Thoracic aorta (tissue), 2 donors: ENCODE data around the gene SMIM35. TPM values are rescaled to one million over a fixed set of nuclear protein-coding genes. Genes with fewer than 3 reads are reported as not detected.

ENCODE experiments used
- ATAC-seq: fragments of 150-250 bp; one replicate; pipeline ENCODE4 v1.8.0; 2017; ENCODE audit warnings: low read depth; ENCODE audit not compliant: insufficient number of reproducible peaks, low FRiP score
- DNase-seq: peaks from one replicate; pipeline ENCODE4 v3.0.0-alpha.2; 2020; ENCODE audit warnings: low spot score
- H3K27ac ChIP-seq, 2 donors: fragments of 200-600 bp; sonication (generic); 1 replicate in 1 of 2; 2 replicates in 1 of 2; pipeline ENCODE4 v1.5.1; 2016; ENCODE audit warnings: mild to moderate bottlenecking in 2 of 2, moderate library complexity in 2 of 2
- H3K27me3 ChIP-seq: fragments of 200-600 bp; sonication (generic); replicated peaks from 2 replicates; pipeline ENCODE4 v1.6.0; 2016; ENCODE audit warnings: mild to moderate bottlenecking; ENCODE audit not compliant: insufficient read depth
- H3K36me3 ChIP-seq: fragments of 200-600 bp; sonication (generic); one replicate; pipeline ENCODE4 v1.5.1; 2016
- H3K4me1 ChIP-seq, 2 donors: fragments of 200-600 bp; sonication (generic); 1 replicate in 1 of 2; 2 replicates in 1 of 2; pipeline versions ENCODE4 v1.5.1 to v1.6.0; 2016; ENCODE audit warnings: low read depth in 2 of 2, mild to moderate bottlenecking in 1 of 2; ENCODE audit not compliant: control insufficient read depth in 1 of 2
- H3K4me3 ChIP-seq: fragments of 200-600 bp; sonication (generic); 2 replicates; pipeline ENCODE4 v1.5.1; 2016; ENCODE audit warnings: mild to moderate bottlenecking
- H3K9me3 ChIP-seq: fragments of 200-600 bp; sonication (generic); 2 replicates; pipeline ENCODE4 v1.5.1; 2016
- total RNA-seq, 2 donors: library from RNA; depleted of rRNA; stranded (reverse); fragments of >200 nt; gene quantifications; one replicate each; pipeline versions ENCODE4 v1.1.0 to v1.2.3, GENCODE V29; 2016
- TF ChIP-seq, protein P1 (sequence below): fragments of 200-600 bp; sonication (generic); IDR thresholded peaks from one replicate; pipeline ENCODE4 v1.5.1; 2019; ENCODE audit warnings: antibody characterized with exemption

The SMIM35 gene
- total RNA-seq, 2 donors from 2014 or later = not detected

DNA sequence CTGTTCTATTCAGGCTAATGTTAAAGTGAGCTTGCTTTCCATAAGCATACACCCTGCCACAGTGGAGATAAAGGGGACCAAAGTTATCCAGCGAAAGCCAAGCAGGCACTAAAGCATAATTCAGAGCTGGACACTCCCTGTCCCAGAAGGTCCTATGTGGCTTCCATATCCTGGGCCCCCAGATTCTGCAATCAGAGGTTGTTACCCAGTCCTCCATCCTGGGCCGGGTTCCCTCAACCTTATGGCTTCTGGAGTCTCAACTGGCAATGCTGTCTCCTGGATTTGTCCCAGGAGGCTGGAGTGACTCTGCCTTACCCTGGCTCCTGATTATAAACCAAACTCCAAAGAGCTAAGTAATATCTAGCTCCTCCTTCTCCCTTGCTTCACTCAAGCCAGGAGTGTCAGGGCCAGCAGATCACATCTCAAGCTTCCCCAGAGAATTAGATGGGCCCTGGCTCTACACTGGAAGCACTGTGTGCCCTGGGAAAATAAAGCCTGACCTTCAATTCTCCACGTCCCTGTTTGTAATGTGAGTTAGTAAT, 14.0 kb upstream of the SMIM35 start:
- no peaks in the 10 kb centered on the region for H3K36me3 ChIP-seq
- H3K27ac ChIP-seq = no peak overlapping the region
- DNase-seq = no peak
- ATAC-seq = no peak
- H3K9me3 ChIP-seq = no peaks in the 10 kb centered on the region
- no peaks in the 10 kb centered on the region for H3K27me3 ChIP-seq
- TF ChIP-seq, protein P1, sequence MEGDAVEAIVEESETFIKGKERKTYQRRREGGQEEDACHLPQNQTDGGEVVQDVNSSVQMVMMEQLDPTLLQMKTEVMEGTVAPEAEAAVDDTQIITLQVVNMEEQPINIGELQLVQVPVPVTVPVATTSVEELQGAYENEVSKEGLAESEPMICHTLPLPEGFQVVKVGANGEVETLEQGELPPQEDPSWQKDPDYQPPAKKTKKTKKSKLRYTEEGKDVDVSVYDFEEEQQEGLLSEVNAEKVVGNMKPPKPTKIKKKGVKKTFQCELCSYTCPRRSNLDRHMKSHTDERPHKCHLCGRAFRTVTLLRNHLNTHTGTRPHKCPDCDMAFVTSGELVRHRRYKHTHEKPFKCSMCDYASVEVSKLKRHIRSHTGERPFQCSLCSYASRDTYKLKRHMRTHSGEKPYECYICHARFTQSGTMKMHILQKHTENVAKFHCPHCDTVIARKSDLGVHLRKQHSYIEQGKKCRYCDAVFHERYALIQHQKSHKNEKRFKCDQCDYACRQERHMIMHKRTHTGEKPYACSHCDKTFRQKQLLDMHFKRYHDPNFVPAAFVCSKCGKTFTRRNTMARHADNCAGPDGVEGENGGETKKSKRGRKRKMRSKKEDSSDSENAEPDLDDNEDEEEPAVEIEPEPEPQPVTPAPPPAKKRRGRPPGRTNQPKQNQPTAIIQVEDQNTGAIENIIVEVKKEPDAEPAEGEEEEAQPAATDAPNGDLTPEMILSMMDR = no peak
- H3K4me1 ChIP-seq = no peaks in the 10 kb centered on the region
- H3K4me3 ChIP-seq = no peak overlapping the region

DNA sequence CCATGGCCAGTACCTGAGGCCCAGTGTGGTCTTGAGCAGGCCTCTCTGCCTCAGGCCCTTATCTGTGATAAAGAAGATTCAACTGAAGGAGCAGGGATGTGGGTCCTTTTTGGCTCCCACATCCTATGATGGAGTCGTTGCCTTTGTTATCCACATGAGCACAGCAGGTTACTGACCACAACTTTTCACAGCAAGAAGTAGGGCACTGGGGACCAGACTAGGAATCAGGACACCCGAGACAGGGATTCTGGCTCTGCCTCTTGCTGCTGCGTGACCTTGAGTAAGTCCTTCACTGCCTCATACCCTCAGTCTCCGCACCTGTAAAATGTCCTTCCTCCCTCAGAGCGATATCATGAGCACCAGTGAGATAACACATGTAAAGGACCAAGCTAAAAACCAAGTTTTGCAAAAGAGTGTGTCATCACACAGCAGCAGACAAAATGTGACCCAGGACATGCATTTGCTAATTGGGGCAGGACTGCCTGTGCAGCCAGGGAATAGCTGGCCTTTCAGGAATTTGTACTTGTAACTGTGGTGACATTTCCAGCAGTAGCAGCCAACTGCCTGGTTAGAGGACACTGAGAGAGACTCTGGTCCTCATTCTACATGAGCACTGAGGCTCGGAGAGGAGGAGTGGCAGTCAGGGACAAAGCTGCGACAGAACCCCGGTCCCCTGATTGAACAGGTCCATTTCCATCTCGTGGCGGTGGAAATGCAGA, 13.2 kb upstream of the SMIM35 start:
- Histone ChIP-seq H3K4me1 (no peaks in the 10 kb centered on the region), H3K4me3 (no peak overlapping the region), H3K36me3 (no peaks in the 10 kb centered on the region), H3K27me3 (no peaks in the 10 kb centered on the region), H3K27ac (no peak overlapping the region), H3K9me3 (no peaks in the 10 kb centered on the region)
- DNase-seq (no peak), ATAC-seq (no peak)
- TF ChIP-seq, protein P1 = no peak

DNA sequence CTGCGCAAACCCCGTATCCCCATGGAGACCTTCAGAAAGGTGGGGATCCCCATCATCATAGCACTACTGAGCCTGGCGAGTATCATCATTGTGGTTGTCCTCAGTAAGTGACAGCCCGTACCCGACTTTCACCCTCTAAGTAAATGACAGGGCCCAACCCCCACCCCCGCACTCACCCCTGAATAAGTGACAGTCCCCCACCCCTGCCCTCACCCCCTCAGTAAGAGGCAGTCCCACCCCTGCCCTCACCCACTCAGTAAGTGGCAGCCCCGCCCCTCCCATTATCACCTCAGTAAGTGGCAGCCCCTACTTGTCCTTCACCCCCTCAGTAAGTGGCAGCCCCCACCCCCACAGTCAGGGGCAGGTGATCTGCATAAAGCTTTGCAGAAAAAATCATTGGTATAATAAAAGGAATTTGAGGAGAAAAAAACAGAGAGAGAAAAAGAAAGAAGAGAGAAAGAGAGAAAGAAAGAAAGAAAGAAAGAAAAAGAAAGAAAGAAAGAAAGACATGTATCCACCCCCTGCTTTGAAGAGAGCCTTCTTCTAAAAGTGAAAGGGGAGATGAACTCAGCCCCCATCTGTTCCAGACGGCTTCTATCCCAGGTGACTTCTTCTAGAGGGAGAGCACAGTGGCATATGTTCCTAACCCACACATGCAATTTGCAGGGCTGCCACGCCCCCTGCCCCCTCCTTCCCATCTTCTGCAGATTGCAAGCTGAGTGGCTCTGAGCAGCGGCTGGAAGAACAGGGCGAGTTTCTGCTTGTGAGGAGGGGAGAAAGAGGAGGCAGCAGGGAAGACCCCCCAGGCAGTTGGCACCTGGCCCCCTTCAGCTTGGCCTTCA, 12.5 kb upstream of the SMIM35 start:
- DNase-seq (no peak), ATAC-seq (no peak)
- Histone ChIP-seq H3K9me3 (no peaks in the 10 kb centered on the region), H3K36me3 (no peaks in the 10 kb centered on the region), H3K4me3 (no peak overlapping the region), H3K27ac (no peak overlapping the region), H3K27me3 (no peaks in the 10 kb centered on the region), H3K4me1 (no peaks in the 10 kb centered on the region)
- TF ChIP-seq, protein P1 = no peak

DNA sequence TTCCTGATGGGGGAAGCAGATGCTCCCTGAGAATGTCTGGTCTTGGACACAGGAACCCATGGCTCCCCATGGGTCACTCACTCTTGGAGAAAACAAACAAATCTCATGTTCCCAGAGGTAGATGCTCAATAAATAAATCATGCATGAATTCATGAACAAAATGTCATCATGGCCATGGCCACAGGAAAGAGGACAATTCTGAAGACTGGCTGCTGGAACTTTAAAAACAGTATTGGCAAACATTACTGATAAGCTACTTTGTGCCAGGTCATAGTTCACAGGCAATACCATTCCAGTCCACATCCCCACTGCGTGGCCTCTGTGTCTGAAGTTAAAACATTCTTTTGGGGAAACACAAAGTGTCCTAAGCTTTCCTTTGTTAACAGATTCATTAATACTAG, 9.2 kb upstream of the SMIM35 start:
- Histone ChIP-seq H3K4me3 (no peak overlapping the region), H3K4me1 (no peaks in the 10 kb centered on the region), H3K36me3 (no peaks in the 10 kb centered on the region), H3K27me3 (no peaks in the 10 kb centered on the region), H3K27ac (no peak overlapping the region), H3K9me3 (no peaks in the 10 kb centered on the region)
- TF ChIP-seq, protein P1 = no peak
- ATAC-seq (no peak), DNase-seq (no peak)

DNA sequence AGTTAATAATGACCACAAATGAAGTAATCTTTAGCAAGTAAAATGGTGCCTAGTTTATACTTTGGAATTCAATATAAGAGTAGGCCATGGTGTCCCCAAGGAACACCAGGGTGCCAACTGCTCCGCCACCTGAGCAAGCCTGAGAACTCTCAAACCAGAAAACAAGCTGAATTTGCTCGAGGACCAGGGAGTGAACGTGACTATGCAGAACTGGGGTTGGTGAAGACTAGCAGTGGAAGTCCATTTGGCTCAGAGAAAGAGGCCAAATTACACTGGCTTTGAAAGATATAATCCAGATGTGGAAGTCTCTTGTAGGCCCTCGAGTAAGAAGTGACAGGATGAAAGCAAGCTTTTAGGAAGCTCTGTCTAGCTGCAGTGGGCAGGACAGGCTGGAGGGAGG, 8.7 kb upstream of the SMIM35 start:
- no peaks in the 10 kb centered on the region for H3K4me1 ChIP-seq
- H3K36me3 ChIP-seq = no peaks in the 10 kb centered on the region
- no peak overlapping the region for H3K4me3 ChIP-seq
- ATAC-seq (no peak), DNase-seq (no peak)
- no peaks in the 10 kb centered on the region for H3K27me3 ChIP-seq
- no peaks in the 10 kb centered on the region for H3K9me3 ChIP-seq
- TF ChIP-seq, protein P1 = no peak
- H3K27ac ChIP-seq = no peak overlapping the region
